ENCODE measurements around the gene PPDPF. TPM values are rescaled to one million over a fixed set of nuclear protein-coding genes. Genes with fewer than 3 reads are reported as not detected.

Gene PPDPF
- total and polyA plus RNA-seq, 12 donors, result 7.4 to 193 (median 81.3) TPM

GRCh38 chr20:63481503-63481902, 39.1 kb upstream of the PPDPF start:
- Histone ChIP-seq H3K27ac (no peak overlapping the region), H3K4me3 (no peak overlapping the region), H3K27me3 (peaks cover 17% of the 10 kb centered on the region), H3K9me3 (replicated peaks in 1 of 3) (no peaks in the 10 kb centered on the region), H3K36me3 (replicated peaks in 1 of 2) (no peaks in the 10 kb centered on the region), H3K4me1 (replicated peaks in 1 of 2) (no peaks in the 10 kb centered on the region)
- DNase-seq, result no peak
- 70 to 79% (median 72%) methylated on average over 9 to 12 of the region's 12 CpGs for WGBS, 4 donors
- no peak for TF ChIP-seq POLR2A (IDR thresholded peaks at IDR 0.05)
- TF ChIP-seq, protein P1, sequence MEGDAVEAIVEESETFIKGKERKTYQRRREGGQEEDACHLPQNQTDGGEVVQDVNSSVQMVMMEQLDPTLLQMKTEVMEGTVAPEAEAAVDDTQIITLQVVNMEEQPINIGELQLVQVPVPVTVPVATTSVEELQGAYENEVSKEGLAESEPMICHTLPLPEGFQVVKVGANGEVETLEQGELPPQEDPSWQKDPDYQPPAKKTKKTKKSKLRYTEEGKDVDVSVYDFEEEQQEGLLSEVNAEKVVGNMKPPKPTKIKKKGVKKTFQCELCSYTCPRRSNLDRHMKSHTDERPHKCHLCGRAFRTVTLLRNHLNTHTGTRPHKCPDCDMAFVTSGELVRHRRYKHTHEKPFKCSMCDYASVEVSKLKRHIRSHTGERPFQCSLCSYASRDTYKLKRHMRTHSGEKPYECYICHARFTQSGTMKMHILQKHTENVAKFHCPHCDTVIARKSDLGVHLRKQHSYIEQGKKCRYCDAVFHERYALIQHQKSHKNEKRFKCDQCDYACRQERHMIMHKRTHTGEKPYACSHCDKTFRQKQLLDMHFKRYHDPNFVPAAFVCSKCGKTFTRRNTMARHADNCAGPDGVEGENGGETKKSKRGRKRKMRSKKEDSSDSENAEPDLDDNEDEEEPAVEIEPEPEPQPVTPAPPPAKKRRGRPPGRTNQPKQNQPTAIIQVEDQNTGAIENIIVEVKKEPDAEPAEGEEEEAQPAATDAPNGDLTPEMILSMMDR (IDR thresholded peaks at IDR 0.05), result no peak
- intact Hi-C loops (cut with DNase I), result no loop called here

- DNase-seq, result no peak
- WGBS, 4 donors, result 50 to 66% (median 54%) methylated on average over 5 to 11 of the region's 11 CpGs
- H3K9me3 ChIP-seq (replicated peaks in 1 of 3), result no peaks in the 10 kb centered on the region
- intact Hi-C loops (cut with DNase I), result no loop called here
- no peak overlapping the region for H3K4me3 ChIP-seq
- no peak for TF ChIP-seq POLR2A (IDR thresholded peaks at IDR 0.05)
- TF ChIP-seq, protein P1 (IDR thresholded peaks at IDR 0.05), result no peak
- no peaks in the 10 kb centered on the region for H3K36me3 ChIP-seq (replicated peaks in 1 of 2)
- no peak overlapping the region for H3K27ac ChIP-seq
- peaks cover 11% of the 10 kb centered on the region for H3K27me3 ChIP-seq
- H3K4me1 ChIP-seq (replicated peaks in 1 of 2), result no peaks in the 10 kb centered on the region
Observed at GRCh38 chr20:63482021-63482587, 38.5 kb upstream of the PPDPF start.

DNA sequence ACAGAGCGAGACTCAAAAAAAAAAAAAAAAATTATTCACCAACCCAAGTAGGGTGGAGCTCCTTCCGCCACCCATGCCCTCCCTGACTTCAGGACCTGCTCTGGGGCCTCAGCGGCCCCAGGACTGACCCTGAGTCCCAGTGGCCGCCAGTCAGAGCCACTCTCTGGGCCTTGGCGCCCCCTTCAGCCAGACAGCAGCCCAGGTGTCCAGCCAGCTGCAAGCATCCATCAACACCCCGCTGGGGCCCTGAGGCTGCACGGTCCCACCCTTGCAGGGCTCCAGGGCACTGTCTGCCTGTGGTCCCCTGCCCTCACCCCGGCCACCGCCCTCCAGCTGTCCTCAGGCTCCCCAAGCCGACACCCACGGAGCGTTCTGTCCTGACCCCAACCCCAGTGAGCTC, 36.7 kb upstream of the PPDPF start:
- WGBS, 4 donors, result 64 to 75% (median 69%) methylated on average over 9 to 12 of the region's 12 CpGs
- Histone ChIP-seq H3K4me3 (no peak overlapping the region), H3K4me1 (replicated peaks in 1 of 2) (no peaks in the 10 kb centered on the region), H3K27me3 (peaks cover 10% of the 10 kb centered on the region), H3K27ac (no peak overlapping the region), H3K36me3 (replicated peaks in 1 of 2) (no peaks in the 10 kb centered on the region), H3K9me3 (replicated peaks in 1 of 3) (no peaks in the 10 kb centered on the region)
- TF ChIP-seq POLR2A (IDR thresholded peaks at IDR 0.05), result no peak
- TF ChIP-seq, protein P1 (IDR thresholded peaks at IDR 0.05), result no peak
- intact Hi-C loops (cut with DNase I), result no loop called here
- DNase-seq, result no peak

DNA sequence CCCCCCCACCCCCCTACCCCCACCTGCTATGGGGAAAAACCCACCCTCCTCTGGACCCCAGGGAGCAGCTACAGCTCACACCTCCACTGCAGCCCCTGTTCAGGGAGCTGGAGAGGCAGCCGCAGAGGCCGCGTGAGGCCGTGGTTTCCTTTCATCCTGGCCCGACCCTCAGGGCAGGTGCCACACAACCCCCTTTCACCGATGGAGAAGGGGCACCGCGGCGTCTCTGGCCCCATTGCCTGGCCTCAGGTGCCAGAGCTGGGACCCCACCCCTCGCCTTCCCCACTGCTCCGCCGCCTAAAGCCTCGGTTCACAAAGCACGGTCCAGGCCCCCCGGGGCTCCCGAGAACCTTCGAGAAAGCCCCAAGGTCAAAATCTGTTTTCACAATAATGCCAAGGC, 36.3 kb upstream of the PPDPF start:
- Histone ChIP-seq H3K27ac (no peak overlapping the region), H3K27me3 (peaks cover 10% of the 10 kb centered on the region), H3K4me3 (no peak overlapping the region), H3K4me1 (replicated peaks in 1 of 2) (no peaks in the 10 kb centered on the region), H3K9me3 (replicated peaks in 1 of 3) (no peaks in the 10 kb centered on the region), H3K36me3 (replicated peaks in 1 of 2) (no peaks in the 10 kb centered on the region)
- WGBS, 4 donors, result 46 to 57% (median 47%) methylated on average over 8 to 17 of the region's 17 CpGs
- no peak for TF ChIP-seq POLR2A (IDR thresholded peaks at IDR 0.05)
- TF ChIP-seq, protein P1 (IDR thresholded peaks at IDR 0.05), result no peak
- intact Hi-C loops (cut with DNase I), result no loop called here
- no peak for DNase-seq
